ENCODE results near the gene NAMPT. TPM values are rescaled to one million over a fixed set of nuclear protein-coding genes. Genes with fewer than 3 reads are reported as not detected.

Gene NAMPT
- total RNA-seq, 8 experiments from 2014 or later: 24.0 to 138 (median 80.6) TPM

- H3K27ac ChIP-seq: no peak overlapping the region
- in situ Hi-C loops (cut with MboI; ENCODE audit: low pct_unique_long_range_greater_than_20kb in 2 of 9, low sequenced_read_pairs in 9 of 9, unreplicated experiment in 9 of 9): no loop called here
- no peaks in the 10 kb centered on the region for H3K4me1 ChIP-seq (replicated peaks in 1 of 2)
- no peak overlapping the region for H3K4me3 ChIP-seq
- no peak for ATAC-seq (replicated peaks in 6 of 8)
- 80 to 100% (median 85%) methylated on average over 1 to 7 of the region's 7 CpGs; no CpG with 5 or more reads in 1 of the 10 experiments for WGBS, 10 experiments
Measured at GRCh38 chr7:106258789-106259188, 26.0 kb downstream of the NAMPT start.

DNA sequence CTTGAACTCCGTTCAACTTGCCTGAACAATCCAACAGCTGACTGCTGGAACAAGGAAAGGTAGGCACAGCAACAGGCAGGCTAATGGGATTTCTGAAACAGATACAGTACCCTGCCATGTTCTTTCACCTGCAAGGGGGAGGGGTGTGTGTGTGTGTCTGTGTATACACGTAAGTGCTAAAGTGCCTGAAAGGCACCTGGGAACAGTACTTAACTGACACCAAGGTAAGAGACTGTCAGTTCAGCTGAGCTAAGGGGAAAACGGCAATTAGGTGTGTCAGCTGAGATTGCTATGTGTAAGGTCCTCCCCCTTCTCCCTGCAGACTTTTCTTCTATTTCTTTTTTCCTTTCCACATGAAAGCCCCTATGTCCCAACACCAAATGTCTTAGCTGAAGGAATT is 27.0 kb downstream of the NAMPT start:
- peak in 2 of 8 experiments; percentile 1 to 18 for ATAC-seq (replicated peaks in 6 of 8)
- Histone ChIP-seq H3K4me3 (no peak overlapping the region), H3K4me1 (replicated peaks in 1 of 2) (no peaks in the 10 kb centered on the region), H3K27ac (no peak overlapping the region)
- WGBS, 10 experiments: 80 to 100% (median 100%) methylated on average over 1 to 2 of the region's 3 CpGs; no CpG with 5 or more reads in 3 of the 10 experiments
- in situ Hi-C loops (cut with MboI; ENCODE audit: low pct_unique_long_range_greater_than_20kb in 2 of 9, low sequenced_read_pairs in 9 of 9, unreplicated experiment in 9 of 9): no loop called here

- in situ Hi-C loops (cut with MboI; ENCODE audit: low pct_unique_long_range_greater_than_20kb in 2 of 9, low sequenced_read_pairs in 9 of 9, unreplicated experiment in 9 of 9): no loop called here
- H3K4me3 ChIP-seq: no peak overlapping the region
- H3K27ac ChIP-seq: no peak overlapping the region
- no peak for ATAC-seq (replicated peaks in 6 of 8)
- H3K4me1 ChIP-seq (replicated peaks in 1 of 2): no peaks in the 10 kb centered on the region
- WGBS, 10 experiments: 80 to 100% (median 95%) methylated on average over 1 to 2 of the region's 2 CpGs; no CpG with 5 or more reads in 2 of the 10 experiments
Measured at GRCh38 chr7:106256144-106256543, 28.6 kb downstream of the NAMPT start.

GRCh38 chr7:106255246-106255645 is 29.5 kb downstream of the NAMPT start:
- ATAC-seq (replicated peaks in 6 of 8): no peak

GRCh38 chr7:106254525-106255116 is 30.2 kb downstream of the NAMPT start:
- no peaks in the 10 kb centered on the region for H3K4me1 ChIP-seq (replicated peaks in 1 of 2)
- no peak for ATAC-seq (replicated peaks in 6 of 8)
- in situ Hi-C loops (cut with MboI; ENCODE audit: low pct_unique_long_range_greater_than_20kb in 2 of 9, low sequenced_read_pairs in 9 of 9, unreplicated experiment in 9 of 9): no loop called here
- 78 to 100% (median 99%) methylated on average over 1 to 4 of the region's 4 CpGs; no CpG with 5 or more reads in 2 of the 10 experiments for WGBS, 10 experiments
- H3K27ac ChIP-seq: no peak overlapping the region
- no peak overlapping the region for H3K4me3 ChIP-seq

More at GRCh38 chr7:106255246-106255645, 29.5 kb downstream of the NAMPT start:
- no peak overlapping the region for H3K27ac ChIP-seq
- no peaks in the 10 kb centered on the region for H3K4me1 ChIP-seq (replicated peaks in 1 of 2)
- 71 to 100% (median 88%) methylated on average over 1 of the region's 1 CpG; no CpG with 5 or more reads in 1 of the 10 experiments for WGBS, 10 experiments
- H3K4me3 ChIP-seq: no peak overlapping the region
- in situ Hi-C loops (cut with MboI; ENCODE audit: low pct_unique_long_range_greater_than_20kb in 2 of 9, low sequenced_read_pairs in 9 of 9, unreplicated experiment in 9 of 9): no loop called here

DNA sequence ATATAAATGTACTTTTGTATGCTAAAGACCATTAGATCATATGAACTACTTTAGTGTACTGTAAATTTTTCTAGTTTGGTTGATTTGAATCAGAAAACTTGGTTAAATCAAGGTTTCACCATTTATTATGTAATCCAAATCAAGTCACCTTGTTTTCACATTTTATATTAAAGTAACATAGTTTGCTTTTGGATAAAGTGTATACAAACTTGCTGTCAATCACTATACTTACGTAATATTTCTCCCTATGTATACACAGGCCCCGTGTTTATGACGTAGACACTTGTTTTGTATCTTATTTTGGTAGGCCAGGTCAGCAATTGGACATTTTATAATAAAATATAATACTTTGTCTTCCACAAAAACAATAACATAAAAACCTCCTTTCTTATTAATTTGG is 32.2 kb downstream of the NAMPT start:
- in situ Hi-C loops (cut with MboI; ENCODE audit: low pct_unique_long_range_greater_than_20kb in 2 of 9, low sequenced_read_pairs in 9 of 9, unreplicated experiment in 9 of 9): no loop called here
- H3K4me1 ChIP-seq (replicated peaks in 1 of 2): no peaks in the 10 kb centered on the region
- no peak for ATAC-seq (replicated peaks in 6 of 8)
- no peak overlapping the region for H3K4me3 ChIP-seq
- H3K27ac ChIP-seq: no peak overlapping the region
- 86 to 100% (median 98%) methylated on average over 1 to 3 of the region's 3 CpGs for WGBS, 10 experiments

DNA sequence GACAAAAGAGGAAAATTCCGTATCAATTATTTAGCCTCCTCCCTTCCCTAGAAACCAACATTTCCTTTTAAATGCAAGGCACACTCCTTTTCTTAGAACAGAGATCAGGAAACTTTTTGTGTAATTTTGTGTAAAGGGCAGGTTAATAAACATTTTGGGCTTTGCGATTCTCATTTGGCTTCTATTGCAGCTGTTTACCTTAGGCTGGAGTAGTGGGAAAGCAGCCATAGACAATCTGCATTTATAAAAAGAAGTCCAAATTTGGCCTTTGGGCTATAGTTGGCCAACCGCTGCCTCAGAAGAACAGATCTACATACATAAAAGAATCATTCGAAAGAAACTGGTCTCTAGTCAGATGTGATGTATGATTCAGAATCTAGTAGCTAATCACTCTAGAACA is 35.3 kb downstream of the NAMPT start:
- ATAC-seq (replicated peaks in 6 of 8): no peak
- 81 to 100% (median 92%) methylated on average over 3 to 4 of the region's 4 CpGs; no CpG with 5 or more reads in 1 of the 10 experiments for WGBS, 10 experiments
- Histone ChIP-seq H3K4me3 (no peak overlapping the region), H3K27ac (no peak overlapping the region), H3K4me1 (replicated peaks in 1 of 2) (no peaks in the 10 kb centered on the region)
- in situ Hi-C loops (cut with MboI; ENCODE audit: low pct_unique_long_range_greater_than_20kb in 2 of 9, low sequenced_read_pairs in 9 of 9, unreplicated experiment in 9 of 9): no loop called here

GRCh38 chr7:106248600-106248999 is 36.2 kb downstream of the NAMPT start:
- in situ Hi-C loops (cut with MboI; ENCODE audit: low pct_unique_long_range_greater_than_20kb in 2 of 9, low sequenced_read_pairs in 9 of 9, unreplicated experiment in 9 of 9): no loop called here
- no peak overlapping the region for H3K4me3 ChIP-seq
- no peak overlapping the region for H3K27ac ChIP-seq
- H3K4me1 ChIP-seq (replicated peaks in 1 of 2): no peaks in the 10 kb centered on the region
- ATAC-seq (replicated peaks in 6 of 8): no peak
- WGBS, 10 experiments: 71 to 100% (median 93%) methylated on average over 1 to 2 of the region's 2 CpGs; no CpG with 5 or more reads in 2 of the 10 experiments

GRCh38 chr7:106247841-106248240 is 36.9 kb downstream of the NAMPT start:
- ATAC-seq (replicated peaks in 6 of 8): peak in 3 of 8 experiments; percentile 13 to 21 (median 20)
- in situ Hi-C loops (cut with MboI; ENCODE audit: low pct_unique_long_range_greater_than_20kb in 2 of 9, low sequenced_read_pairs in 9 of 9, unreplicated experiment in 9 of 9): no loop called here
- Histone ChIP-seq H3K4me3 (no peak overlapping the region), H3K4me1 (replicated peaks in 1 of 2) (no peaks in the 10 kb centered on the region), H3K27ac (no peak overlapping the region)
- 92 to 100% (median 100%) methylated on average over 1 to 4 of the region's 4 CpGs; no CpG with 5 or more reads in 1 of the 10 experiments for WGBS, 10 experiments

- H3K4me3 ChIP-seq: no peak overlapping the region
- ATAC-seq (replicated peaks in 6 of 8): peak in 1 of 8 experiments; percentile 3
- in situ Hi-C loops (cut with MboI; ENCODE audit: low pct_unique_long_range_greater_than_20kb in 2 of 9, low sequenced_read_pairs in 9 of 9, unreplicated experiment in 9 of 9): no loop called here
- 20 to 100% (median 84%) methylated on average over 1 to 5 of the region's 5 CpGs for WGBS, 10 experiments
- no peaks in the 10 kb centered on the region for H3K4me1 ChIP-seq (replicated peaks in 1 of 2)
- no peak overlapping the region for H3K27ac ChIP-seq
Measured at GRCh38 chr7:106246902-106247711, 37.7 kb downstream of the NAMPT start.

DNA sequence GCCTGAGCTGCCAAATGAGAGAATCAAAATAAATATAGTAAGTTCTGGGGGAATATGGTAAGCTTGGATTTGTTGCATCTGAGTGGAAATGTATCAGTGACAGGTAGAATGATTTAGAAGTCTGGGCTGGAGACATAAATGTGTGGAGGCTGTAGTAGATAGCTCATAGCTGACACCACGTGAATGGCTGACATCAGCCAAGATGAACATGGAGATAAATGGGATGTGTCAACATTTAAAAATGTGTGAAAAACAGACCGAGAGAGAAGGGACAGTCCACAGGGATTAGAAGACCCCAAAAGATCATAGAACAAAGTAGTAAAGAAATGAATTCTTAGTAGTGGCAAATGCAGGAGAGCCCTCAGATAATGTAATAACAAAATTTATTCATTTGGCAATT is 40.9 kb downstream of the NAMPT start:
- Histone ChIP-seq H3K4me1 (replicated peaks in 1 of 2) (no peaks in the 10 kb centered on the region), H3K27ac (no peak overlapping the region), H3K4me3 (no peak overlapping the region)
- 0 to 100% (median 84%) methylated on average over 1 to 2 of the region's 2 CpGs; no CpG with 5 or more reads in 1 of the 10 experiments for WGBS, 10 experiments
- peak in 2 of 8 experiments; percentile 16 to 36 for ATAC-seq (replicated peaks in 6 of 8)
- in situ Hi-C loops (cut with MboI; ENCODE audit: low pct_unique_long_range_greater_than_20kb in 2 of 9, low sequenced_read_pairs in 9 of 9, unreplicated experiment in 9 of 9): no loop called here

GRCh38 chr7:106239406-106239805 is 45.4 kb downstream of the NAMPT start:
- Histone ChIP-seq H3K27ac (no peak overlapping the region), H3K4me3 (no peak overlapping the region), H3K4me1 (replicated peaks in 1 of 2) (no peaks in the 10 kb centered on the region)
- in situ Hi-C loops (cut with MboI; ENCODE audit: low pct_unique_long_range_greater_than_20kb in 2 of 9, low sequenced_read_pairs in 9 of 9, unreplicated experiment in 9 of 9): no loop called here
- peak in 3 of 8 experiments; percentile 19 to 97 (median 37) for ATAC-seq (replicated peaks in 6 of 8)
- WGBS, 10 experiments: 0 to 100% (median 70%) methylated on average over 1 to 3 of the region's 3 CpGs; no CpG with 5 or more reads in 2 of the 10 experiments

GRCh38 chr7:106238830-106239229 is 46.0 kb downstream of the NAMPT start:
- ATAC-seq (replicated peaks in 6 of 8): no peak
- no peaks in the 10 kb centered on the region for H3K4me1 ChIP-seq (replicated peaks in 1 of 2)
- no peak overlapping the region for H3K27ac ChIP-seq
- in situ Hi-C loops (cut with MboI; ENCODE audit: low pct_unique_long_range_greater_than_20kb in 2 of 9, low sequenced_read_pairs in 9 of 9, unreplicated experiment in 9 of 9): no loop called here
- no peak overlapping the region for H3K4me3 ChIP-seq
- 56 to 92% (median 79%) methylated on average over 1 to 5 of the region's 5 CpGs; no CpG with 5 or more reads in 3 of the 10 experiments for WGBS, 10 experiments
